Measurements from ENCODE around the gene DENND1B.
"Not testable (repeated sequence)": the region's sequence is repeated elsewhere in the genome, so short reads cannot be mapped to it uniquely, and the experiment has no call there.

The DENND1B gene

DNA sequence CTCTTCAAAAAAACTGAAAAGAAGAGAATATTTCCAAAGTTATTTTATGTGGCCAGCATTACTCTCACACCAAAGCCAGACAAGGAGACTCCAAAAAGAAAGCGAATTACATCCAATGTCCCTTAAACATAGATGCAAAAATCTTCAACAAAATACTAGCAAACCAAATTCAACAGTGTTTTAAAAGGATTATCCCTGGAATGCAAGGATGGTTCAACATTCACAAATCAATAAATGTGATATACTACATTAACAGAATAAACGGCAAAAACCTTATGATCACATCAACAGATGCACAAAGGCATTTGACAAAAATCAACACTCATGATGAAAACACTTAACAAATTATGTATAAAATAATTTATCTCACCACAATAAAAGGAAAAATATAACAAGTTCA is 207.8 kb downstream of the DENND1B start:
- DNase-seq (ENCODE audit: low spot score) (no peak), FAIRE-seq (no peak)

DNA sequence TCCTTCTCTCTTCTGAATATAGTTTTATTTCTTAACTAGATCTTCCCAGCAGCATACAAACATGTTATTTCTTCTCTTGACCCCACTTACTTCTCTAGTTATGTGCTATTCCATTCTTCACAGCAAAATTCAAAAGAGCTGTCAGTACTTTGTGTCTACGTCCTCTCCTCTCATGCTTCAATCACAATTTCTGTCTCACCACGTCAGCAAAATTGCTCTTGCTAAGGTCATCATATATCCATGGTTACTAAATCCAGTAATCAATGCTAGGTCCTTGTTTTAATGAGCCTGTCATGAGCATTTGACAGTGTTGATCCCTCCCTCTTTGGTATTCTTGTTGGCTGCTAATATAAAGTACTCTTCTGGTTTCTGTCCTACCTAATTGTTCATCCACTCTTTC is 214.2 kb downstream of the DENND1B start:
- FAIRE-seq (no peak), DNase-seq (ENCODE audit: low spot score) (no peak)

DNA sequence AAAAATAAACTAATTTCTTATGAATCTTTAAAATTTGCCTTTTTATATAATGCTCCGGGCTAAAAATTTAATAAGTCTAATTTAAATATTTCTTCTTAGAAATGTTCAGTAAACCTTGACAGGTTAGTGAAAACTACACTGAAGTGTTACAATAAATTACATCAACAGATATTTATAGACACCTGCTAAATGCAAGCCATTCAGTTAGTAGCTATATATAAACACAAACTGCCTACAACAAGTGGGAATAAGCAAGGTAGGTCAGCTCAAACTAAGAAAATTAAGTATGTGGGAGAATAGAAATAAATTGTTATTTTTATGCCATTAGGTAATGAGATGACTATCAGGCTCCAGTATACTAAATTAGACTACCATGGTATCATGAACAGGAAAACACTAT is 215.6 kb downstream of the DENND1B start:
- no peak for DNase-seq (ENCODE audit: low spot score)
- FAIRE-seq: no peak

DNA sequence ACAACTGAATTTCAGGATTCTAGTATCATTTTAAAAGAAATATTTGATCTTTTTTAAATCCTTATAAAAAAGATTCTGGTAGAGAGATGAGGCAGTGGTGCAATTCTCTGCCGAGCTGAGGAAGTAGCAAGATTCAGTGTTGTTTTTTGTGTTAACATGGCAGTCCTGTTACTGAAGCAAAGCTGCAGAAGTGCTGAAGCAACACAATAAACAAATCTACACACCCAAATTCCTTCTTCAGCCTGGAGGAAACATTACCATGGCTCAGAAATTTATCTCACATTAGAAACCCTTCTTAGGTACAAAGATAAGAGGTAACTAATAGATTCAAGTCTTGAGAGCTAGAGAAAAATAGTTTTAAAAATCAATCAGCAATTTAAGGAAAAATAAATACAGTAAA is 216.0 kb downstream of the DENND1B start:
- DNase-seq (ENCODE audit: low spot score): no peak

DNA sequence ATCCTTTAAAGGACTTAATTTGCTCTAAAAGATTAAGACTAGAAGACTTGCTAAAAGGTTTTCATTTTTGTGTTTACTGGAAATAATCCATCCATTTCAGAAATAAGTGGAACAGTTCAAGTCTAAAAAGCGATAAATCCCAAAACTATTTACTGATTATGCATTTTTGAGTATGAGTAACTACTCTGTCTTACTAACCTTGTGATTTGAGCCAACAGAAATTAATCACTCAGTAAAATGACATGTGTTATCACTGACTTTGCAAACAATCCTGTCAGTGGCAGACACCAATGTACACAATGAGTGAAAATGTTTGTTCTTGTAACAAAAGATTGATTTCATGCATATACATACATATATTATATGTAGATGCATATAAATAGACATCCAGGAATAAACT is 218.0 kb downstream of the DENND1B start:
- FAIRE-seq: peak; percentile 56
- DNase-seq (ENCODE audit: low spot score): no peak

More for the DNA sequence above, 216.0 kb downstream of the DENND1B start:
- FAIRE-seq: no peak

DNA sequence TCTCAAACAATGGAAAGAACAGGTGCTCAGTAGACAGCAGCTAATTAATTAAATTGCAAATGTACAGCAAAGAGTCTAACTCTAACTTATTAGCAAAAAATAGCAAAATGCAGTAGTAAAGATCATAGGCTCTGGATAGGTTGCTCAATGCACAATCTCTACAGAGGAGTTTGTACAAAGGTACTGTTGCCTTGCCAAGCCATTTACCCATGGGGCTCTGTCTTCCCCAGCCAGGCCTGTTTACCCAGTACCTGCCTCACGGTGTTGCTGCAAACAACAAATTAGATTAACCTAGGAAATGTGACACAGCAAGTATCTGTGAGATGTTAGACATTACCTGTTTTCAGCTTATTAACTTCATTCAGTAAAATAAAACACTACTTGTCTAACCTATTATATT is 222.0 kb downstream of the DENND1B start:
- DNase-seq (ENCODE audit: low spot score) (no peak), FAIRE-seq (no peak)

DNA sequence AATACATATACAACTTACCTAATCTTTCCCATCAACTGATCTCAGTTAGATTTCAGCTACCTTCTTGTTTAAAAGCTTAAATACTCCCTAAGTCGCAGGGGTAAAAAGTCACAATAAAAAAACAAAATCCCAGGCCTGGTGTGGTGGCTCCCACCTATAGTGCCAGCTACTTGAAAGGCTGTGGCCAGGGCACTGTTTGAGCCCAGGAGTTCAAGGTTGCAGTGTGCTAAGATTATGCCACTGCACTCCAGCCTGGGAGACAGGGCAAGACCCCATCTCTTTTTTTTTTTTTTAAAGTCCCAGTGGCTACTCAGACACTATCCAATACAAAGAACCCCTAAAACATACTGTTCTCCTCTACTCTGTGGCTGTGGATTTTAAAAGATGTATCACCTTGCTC is 228.3 kb downstream of the DENND1B start:
- DNase-seq (ENCODE audit: low spot score) (no peak), FAIRE-seq (no peak)

DNA sequence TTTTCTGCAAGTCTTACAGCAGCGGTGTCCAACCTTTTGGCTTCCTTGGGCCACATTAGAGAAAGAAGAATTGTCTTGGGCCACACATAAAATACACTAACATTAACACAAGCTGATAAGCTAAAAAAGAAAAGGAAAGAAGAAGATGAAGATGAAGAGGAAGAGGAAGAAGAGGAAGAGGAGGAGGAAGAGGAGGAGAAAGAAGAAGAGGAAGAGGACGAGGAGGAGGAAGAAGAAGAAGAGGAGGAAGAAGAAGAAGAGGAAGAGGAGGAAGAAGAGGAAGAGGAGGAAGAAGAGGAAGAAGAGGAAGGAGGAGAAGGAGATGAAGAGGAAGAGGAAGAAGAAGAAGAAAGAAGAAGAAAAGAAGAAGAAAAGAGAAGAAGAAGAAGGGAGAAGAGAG is 230.7 kb downstream of the DENND1B start:
- FAIRE-seq: no peak
- DNase-seq (ENCODE audit: low spot score): no peak

DNA sequence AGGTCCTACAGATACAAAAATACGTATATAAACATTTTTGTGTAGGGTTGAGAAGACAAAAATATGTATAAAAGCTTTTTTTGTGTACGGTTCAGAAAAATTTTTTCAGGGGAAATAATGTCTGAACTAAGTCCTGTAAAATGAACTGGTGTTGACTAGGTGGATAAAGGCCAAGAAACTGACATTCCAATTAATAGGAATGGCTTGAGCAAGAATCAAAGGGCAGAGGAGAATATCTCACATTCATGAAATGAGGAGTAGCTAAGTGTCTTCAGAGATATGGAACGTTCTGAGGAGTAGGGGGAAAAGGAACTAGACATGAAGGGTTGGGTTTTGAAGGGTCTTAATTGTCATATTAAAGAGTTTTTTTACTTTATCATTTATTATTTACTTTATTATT is 231.2 kb downstream of the DENND1B start:
- FAIRE-seq (no peak), DNase-seq (ENCODE audit: low spot score) (no peak)

DNA sequence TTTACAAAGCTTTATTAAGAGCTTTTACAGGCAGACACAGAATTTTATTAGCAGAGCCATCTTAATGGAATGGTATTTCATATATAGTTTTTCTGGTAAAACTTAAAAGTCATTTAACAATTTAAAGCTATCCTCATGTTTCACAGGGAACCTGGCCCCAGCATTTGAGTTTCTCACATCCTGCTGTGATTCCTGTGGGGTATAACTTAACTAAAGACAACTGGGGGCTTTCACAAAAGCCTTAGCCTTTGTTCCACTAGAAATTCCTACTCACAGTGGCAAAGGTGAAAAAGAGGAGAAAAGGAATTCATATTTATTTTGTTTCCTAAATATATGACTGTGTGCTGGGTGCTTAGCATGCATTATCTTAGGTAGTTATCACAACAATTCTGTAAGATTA is 233.9 kb downstream of the DENND1B start:
- no peak for DNase-seq (ENCODE audit: low spot score)
- FAIRE-seq: no peak

DNA sequence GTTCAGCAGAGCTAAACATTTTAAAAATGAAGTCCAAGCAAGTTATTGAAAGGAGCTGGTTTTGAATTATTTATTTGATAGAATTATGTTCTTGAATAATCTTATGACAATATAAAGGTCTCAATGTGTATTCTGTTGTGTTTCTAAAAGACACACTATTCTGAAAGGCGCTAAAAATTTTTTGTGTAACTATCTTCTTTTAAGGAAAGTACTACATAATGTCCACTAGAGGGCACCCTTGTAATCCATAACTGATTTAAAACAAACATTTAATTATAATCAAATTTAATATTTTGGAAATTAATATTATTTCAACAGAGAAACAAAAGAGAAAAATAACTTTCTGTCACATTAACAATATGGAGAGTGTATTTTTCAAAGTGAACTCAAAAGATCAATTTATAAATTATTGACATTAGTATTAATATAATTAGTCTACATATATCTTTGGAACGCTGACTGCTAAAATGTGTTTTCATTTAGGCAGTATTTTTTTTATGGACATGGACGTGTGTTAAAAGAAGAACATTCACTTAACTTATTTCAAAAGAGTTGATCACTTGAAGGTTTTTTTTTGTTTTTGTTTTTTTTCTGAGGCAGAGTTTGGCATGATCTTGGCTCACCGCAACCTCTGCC is 248.4 kb downstream of the DENND1B start:
- DNase-seq (ENCODE audit: low spot score) (peak; percentile 40), FAIRE-seq (peak; percentile 89)

DNA sequence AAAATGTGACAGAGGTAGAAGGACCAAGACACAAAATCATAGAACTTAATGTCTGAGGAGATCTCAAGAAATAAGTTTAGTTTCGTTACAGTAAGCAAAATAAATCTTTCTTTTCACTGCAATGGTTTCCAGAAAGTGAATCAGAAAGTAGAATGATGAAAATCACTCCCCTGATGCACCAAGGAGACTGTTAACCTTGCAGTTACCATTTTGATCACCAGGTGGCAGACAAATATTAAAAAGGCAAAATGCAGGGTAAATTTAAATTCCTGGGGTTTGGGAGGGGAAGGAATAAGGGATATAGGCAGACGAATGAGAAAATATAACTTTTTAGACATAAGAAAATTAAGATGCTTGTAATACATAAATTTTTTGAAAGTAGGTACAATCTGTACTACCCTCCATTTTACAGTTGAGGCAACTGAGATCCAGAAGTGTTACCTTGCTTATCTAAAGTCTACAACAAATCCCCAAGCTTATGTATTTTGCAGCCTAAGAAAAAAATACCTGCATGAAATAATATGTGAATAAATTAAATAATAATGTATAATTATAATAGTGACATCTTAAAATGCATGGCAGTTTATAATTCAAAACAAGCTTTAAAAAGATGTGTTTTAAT is 254.1 kb downstream of the DENND1B start:
- FAIRE-seq: peak; percentile 72
- DNase-seq (ENCODE audit: low spot score): peak; percentile 12

DNA sequence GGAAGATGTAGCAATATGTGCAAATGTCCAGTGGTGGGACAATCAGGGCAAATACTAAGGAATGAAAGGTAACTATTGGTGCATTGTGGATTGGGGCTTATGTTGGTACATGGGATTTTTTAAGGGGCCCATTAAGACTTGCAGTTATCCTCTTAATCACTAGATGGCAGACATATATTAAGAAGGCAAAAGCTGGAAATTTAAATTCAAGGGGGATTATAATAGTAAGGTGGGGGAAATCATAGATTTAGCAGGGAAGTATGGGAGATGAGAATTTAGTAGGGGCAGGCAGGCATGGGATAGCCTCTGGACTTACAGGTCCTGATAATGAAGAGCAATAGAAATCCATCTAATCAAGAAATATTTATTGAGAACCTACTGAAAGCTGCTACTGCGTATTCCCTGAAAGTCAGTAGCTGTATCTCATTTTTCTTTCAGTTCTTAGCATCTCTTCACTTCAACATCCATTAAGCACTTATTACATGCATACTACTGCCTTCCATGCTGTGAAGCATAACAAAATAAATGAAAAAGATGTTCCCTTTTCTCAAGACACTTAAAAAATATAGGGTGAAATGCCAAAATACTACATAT is 255.4 kb downstream of the DENND1B start:
- FAIRE-seq (no peak), DNase-seq (ENCODE audit: low spot score) (no peak)

DNA sequence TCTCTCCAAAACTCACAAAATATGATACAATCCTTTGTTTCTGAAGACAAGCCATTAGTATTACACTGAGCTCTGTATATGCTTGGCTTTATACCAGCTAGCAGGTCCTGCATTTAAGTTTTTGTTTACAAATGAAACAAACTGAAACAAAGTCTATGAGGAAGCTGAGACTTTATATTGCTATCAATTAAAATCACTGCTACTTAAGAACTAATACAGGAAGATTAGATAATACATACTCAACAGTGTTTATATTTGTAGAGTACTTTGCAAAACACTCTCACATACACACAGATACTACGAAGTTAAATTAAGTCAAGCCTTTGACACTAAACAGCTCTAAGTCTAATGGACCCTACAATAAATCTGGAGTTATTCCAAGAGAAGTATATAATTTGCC is 259.9 kb downstream of the DENND1B start:
- DNase-seq (ENCODE audit: low spot score): no peak
- FAIRE-seq: no peak

DNA sequence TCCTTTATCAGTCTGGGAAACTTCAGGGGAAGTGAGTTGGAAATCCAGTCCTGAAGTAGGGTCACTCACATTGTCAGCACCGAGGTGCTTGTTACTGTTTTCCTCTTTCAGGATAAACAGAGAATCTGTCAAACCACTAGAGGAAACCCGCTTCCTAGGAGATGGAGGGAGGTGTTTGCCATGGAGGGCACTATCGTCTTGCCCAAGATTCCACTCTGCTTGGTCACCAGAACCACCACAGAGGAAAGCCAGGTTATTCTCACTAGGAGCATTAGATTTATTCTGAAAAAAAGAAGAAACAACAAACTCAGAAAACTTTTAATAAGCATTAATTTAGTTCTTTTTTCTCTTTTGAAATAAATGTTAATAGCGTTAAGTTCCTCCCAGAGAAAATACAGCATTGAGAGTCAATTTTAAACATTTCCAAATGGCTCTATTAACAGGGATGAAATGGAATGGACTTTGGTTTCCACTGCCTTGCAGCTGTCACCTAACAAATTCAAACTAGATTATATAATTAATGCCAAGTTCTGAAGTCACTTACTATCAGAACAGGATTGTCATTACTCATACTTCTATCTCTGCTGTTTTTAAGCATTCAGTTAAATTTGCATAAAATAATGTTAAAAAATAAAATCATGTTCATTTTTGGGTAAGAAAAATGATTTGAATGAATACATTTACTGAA is 264.4 kb downstream of the DENND1B start:
- DNase-seq (ENCODE audit: low spot score): no peak
- FAIRE-seq: no peak

DNA sequence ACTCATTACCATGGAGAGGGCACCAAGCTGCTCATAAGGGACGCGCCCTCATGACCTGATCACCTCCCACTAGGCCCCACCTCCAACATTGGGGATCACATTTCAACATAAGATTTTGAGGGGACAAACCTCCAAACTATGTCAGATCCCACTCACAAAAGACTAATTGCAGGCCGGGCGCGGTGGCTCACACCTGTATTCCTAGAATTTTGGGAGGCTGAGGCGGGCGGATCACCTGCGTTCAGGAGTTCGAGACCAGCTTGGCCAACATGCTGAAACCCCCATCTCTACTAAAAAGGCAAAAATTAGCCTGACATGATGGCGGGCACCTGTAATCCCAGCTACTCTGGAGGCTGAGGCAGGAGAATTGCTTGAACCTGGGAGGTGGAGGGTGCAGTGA is 278.6 kb downstream of the DENND1B start:
- DNase-seq (ENCODE audit: low spot score) (no peak), FAIRE-seq (no peak)

DNA sequence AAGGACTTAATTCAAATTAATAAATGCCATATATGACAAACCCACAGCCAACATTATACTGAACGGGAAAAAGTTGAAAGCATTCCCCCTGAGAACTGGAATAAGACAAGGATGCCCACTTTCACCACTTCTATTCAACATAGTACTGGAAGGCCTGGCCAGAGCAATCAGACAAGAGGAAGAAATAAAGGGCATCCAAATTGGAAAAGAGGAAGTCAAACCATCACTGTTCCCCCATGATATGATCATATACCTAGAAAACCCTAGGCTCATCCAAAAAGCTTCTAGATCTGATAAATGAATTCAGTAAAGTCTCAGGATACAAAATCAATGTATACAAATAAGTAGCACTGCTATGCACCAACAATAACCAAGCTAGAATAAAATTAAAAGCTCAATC is 283.8 kb downstream of the DENND1B start:
- FAIRE-seq; DNase-seq (ENCODE audit: low spot score): not testable (repeated sequence)

DNA sequence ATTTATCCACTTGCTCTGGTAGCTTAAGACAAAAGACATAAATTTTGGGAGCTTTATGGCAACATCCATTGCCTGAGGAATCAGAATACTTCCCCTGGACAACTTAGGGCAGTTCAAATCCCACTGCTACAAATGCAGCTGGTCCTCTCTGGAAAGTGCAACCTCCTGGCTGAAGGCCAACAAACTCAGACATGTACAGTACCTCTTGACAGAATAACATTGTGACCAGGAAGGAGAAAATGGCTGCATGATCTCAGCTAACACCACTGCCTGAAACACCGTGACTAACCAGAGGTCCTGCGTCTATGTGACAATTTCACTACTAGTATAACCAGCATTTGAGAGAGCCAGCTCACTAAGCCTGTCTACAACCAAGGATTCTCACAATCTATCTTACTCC is 288.3 kb downstream of the DENND1B start:
- DNase-seq (ENCODE audit: low spot score) (no peak), FAIRE-seq (no peak)

DNA sequence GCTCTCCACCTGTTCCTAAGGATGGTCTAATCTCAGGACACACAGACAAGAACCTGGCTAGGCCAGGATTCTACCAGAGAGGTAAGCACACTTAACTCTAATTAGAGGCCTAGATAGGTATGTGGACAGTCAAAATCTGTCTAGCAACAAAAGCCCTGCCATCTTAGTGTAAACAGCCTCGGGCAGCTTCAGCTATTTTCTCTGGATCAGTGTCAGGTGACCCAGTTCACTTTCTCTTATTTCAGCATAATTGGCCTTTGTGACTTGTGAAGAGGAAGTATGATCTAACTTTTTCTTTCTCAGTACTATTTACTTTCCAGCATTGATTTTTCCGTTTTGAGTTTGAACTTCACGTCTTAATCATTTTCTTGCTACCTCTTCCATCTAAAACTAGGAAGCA is 289.5 kb downstream of the DENND1B start:
- DNase-seq (ENCODE audit: low spot score): no peak
- FAIRE-seq: no peak

DNA sequence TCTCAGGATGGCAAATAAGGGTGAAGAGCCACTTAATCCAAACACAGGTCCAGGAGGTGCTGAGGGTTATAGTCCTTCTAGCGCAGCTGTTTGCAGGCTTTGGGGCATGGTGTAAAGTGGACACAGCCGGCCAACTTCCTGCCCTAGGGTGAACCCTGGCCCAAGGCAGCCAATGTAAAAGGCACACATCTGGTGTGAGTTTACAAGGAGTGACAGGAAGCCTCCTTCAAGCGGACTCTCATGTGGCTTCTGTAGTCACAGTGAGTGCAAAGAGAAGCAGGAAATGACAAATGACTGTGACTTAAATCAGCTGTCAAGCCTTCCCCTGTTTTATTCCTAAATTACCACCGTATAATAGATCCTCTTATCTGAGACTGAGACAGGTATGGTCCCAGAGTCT is 294.2 kb downstream of the DENND1B start:
- FAIRE-seq (no peak), DNase-seq (ENCODE audit: low spot score) (no peak)

DNA sequence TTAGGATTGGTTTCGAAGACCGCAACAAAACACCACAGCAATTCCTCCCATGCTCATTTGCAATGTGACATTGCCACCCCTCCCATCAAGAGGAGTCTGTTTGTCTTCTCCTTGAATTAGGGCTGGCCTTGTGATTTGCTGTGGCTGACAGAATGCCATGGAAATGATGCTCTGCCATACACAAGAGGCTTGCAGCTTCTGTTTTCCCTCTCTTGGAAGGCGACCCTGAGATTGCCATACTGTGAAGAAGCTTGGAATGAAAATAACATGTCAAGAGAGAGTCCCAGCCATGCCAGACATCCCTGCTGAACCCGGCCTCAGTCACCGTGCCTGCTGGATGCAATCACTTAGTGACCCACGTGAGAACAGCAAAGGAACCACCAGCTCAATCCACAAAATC is 294.8 kb downstream of the DENND1B start:
- no peak for DNase-seq (ENCODE audit: low spot score)
- no peak for FAIRE-seq

DNA sequence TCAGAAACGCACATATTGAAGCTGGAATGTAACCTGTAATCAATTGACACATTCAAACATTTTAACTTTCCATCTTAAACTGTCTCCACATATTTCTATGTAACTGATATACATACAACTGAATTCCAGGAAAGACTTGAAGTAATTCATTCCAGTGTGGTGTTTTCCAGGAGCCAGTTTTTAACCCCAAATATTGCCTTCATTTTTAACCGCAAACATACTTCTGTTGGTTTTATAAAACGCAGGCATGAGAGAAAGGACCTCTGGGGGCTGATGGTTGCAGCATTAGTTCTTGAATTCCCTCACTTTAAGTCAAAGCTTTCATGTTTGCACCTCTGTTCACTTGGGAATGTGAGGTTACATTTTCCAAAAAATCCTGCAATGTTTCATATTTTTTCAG is 303.1 kb downstream of the DENND1B start:
- FAIRE-seq (no peak), DNase-seq (ENCODE audit: low spot score) (no peak)

Data from RCC 7860 (cell line).